Neuronal stem cell (in vitro differentiated cells): ENCODE data around the gene TMEM167A.
"Not testable (repeated sequence)": the region's sequence is repeated elsewhere in the genome, so short reads cannot be mapped to it uniquely, and the experiment has no call there.

ENCODE experiments used
- DNase-seq: peaks from one replicate; pipeline ENCODE4 v3.0.0-alpha.2; 2013; ENCODE audit warnings: low spot score
- H2AFZ ChIP-seq: one replicate; pipeline ENCODE4 v1.6.1; 2013; ENCODE audit warnings: mild to moderate bottlenecking, low read length, inconsistent platforms
- H2AK5ac ChIP-seq: 2 replicates; pipeline ENCODE4 v1.6.1; 2013; ENCODE audit warnings: low read depth, mild to moderate bottlenecking, inconsistent platforms, low read length, moderate library complexity, mixed read lengths
- H2BK120ac ChIP-seq: 2 replicates; pipeline ENCODE4 v1.6.1; 2013; ENCODE audit warnings: low read depth, mild to moderate bottlenecking, inconsistent platforms, low read length, moderate library complexity, mixed read lengths
- H2BK12ac ChIP-seq: one replicate; pipeline ENCODE4 v1.6.1; 2013; ENCODE audit warnings: low read length, inconsistent platforms
- H2BK15ac ChIP-seq: 2 replicates; pipeline ENCODE4 v1.6.1; 2013; ENCODE audit warnings: mild to moderate bottlenecking, low read length, inconsistent platforms, mixed read lengths
- H2BK5ac ChIP-seq: one replicate; pipeline ENCODE4 v1.6.1; 2013; ENCODE audit warnings: inconsistent platforms, mild to moderate bottlenecking, low read length, moderate library complexity
- H3K14ac ChIP-seq: one replicate; pipeline ENCODE4 v1.6.1; 2013; ENCODE audit warnings: low read length, inconsistent platforms
- H3K18ac ChIP-seq: 2 replicates; pipeline ENCODE4 v1.6.1; 2013; ENCODE audit warnings: low read length, inconsistent platforms
- H3K23ac ChIP-seq: 2 replicates; pipeline ENCODE4 v1.6.1; 2013; ENCODE audit warnings: low read depth, mild to moderate bottlenecking, mixed read lengths, low read length, inconsistent platforms; ENCODE audit not compliant: poor library complexity
- H3K27ac ChIP-seq: replicated peaks from 3 replicates; pipeline ENCODE4 v1.5.1; 2013; ENCODE audit warnings: low read length, inconsistent platforms
- H3K27me3 ChIP-seq, 3 experiments: 2 replicates each; pipeline ENCODE4 v1.6.1; 2013; ENCODE audit warnings: low read length in 3 of 3, mild to moderate bottlenecking in 2 of 3, inconsistent platforms in 1 of 3, low read depth in 1 of 3, mixed read lengths in 1 of 3, moderate library complexity in 1 of 3; ENCODE audit not compliant: control insufficient read depth in 3 of 3, insufficient read depth in 3 of 3
- H3K36me3 ChIP-seq, 2 donors: replicated peaks in 1 of 2; 2 replicates each; pipeline ENCODE4 v1.6.1; 2013; ENCODE audit warnings: low read length in 2 of 2; ENCODE audit not compliant: control insufficient read depth in 2 of 2, insufficient read depth in 2 of 2
- H3K4ac ChIP-seq: 2 replicates; pipeline ENCODE4 v1.6.1; 2013; ENCODE audit warnings: inconsistent platforms, mild to moderate bottlenecking, low read length, moderate library complexity
- H3K4me1 ChIP-seq, 2 donors: 1 replicate in 1 of 2; 2 replicates in 1 of 2; pipeline ENCODE4 v1.6.1; 2013; ENCODE audit warnings: low read length in 2 of 2, low read depth in 1 of 2; ENCODE audit not compliant: control insufficient read depth in 2 of 2, insufficient read depth in 1 of 2
- H3K4me2 ChIP-seq: one replicate; pipeline ENCODE4 v1.6.1; 2013; ENCODE audit warnings: mild to moderate bottlenecking, low read length, inconsistent platforms; ENCODE audit not compliant: insufficient read depth, poor library complexity, severe bottlenecking
- H3K4me3 ChIP-seq, 2 donors: 2 replicates each; pipeline ENCODE4 v1.5.1; 2013; ENCODE audit warnings: low read length in 2 of 2, mild to moderate bottlenecking in 2 of 2, inconsistent platforms in 1 of 2, moderate library complexity in 1 of 2
- H3K79me1 ChIP-seq: one replicate; pipeline ENCODE4 v1.6.1; 2013; ENCODE audit warnings: low read depth, mild to moderate bottlenecking, inconsistent platforms, low read length, moderate library complexity
- H3K9ac ChIP-seq: one replicate; pipeline ENCODE4 v1.6.1; 2013; ENCODE audit warnings: mild to moderate bottlenecking, low read depth, low read length, inconsistent platforms; ENCODE audit not compliant: poor library complexity
- H3K9me3 ChIP-seq, 2 donors: replicated peaks in 1 of 2; 2 replicates each; pipeline versions ENCODE3 to v1.6.1; 2013; ENCODE audit warnings: low read length in 2 of 2, mild to moderate bottlenecking in 2 of 2, inconsistent platforms in 1 of 2, low read depth in 1 of 2, mixed read lengths in 1 of 2, moderate library complexity in 1 of 2; ENCODE audit not compliant: control insufficient read depth in 2 of 2, insufficient read depth in 1 of 2
- H4K8ac ChIP-seq: one replicate; pipeline ENCODE4 v1.6.1; 2013; ENCODE audit warnings: low read depth, mild to moderate bottlenecking, inconsistent platforms, low read length, moderate library complexity
- H4K91ac ChIP-seq: one replicate; pipeline ENCODE4 v1.6.1; 2013; ENCODE audit warnings: low read length, low read depth, mild to moderate bottlenecking, inconsistent platforms; ENCODE audit not compliant: poor library complexity
- WGBS, 2 donors: extraction: QIAGEN DNeasy Blood & Tissue Kit; methylation state at CpG; one replicate each; pipeline ENCODE4 v1.1.7; 2013; ENCODE audit warnings: missing lambda C conversion rate in 2 of 2, mixed read lengths in 1 of 2; ENCODE audit not compliant: insufficient read length in 2 of 2, insufficient replicate concordance in 1 of 2; ENCODE audit errors: extremely low coverage in 2 of 2; 5-methylcytosine and 5-hydroxymethylcytosine counted together

TMEM167A gene

DNA sequence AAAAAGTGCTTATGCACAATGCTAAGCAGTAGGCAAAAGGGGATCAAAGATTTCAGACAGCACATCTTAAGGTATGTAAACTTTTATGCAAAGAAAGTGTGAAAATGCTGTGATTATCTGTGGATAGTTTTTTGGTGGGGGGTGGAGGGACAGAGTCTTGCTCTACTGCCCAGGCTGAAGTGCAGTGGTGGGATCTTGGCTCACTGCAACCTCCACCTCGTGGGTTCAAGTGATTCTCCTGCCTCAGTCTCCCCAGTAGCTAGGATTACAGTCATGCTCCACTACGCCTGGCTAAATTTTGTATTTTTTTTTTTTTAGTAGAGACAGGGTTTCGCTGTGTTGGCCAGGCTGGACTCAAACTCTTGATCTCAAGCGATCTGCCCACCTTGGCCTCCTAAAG is 9.8 kb downstream of the TMEM167A start:
- DNase-seq, H2BK120ac ChIP-seq: not testable (repeated sequence)

DNA sequence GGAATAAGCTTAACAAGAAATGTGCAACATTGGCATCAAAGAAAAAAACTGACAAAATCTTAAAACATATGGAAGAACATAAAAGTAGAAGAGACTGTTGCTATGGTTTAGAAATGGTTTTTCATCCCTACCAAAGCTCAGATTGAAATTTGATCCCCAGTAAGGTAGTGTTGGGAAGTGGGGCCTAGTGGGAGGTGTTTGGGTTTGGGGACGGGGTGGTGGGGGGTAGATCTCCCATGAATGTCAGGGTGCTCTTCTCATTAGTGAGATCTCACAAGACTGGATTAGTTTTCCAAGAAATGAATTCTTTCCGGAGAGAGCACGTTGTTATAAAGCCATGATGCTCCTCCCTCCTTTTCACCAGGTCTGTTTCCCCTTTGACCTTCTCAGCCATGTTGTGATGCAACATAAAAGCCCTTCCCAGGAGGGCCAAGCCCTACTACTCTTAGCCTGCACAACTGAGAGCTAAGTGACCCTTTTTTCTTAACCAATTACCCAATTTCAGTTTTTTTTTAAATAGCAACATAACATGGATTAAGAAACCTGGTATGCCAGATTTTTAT is 10.6 kb downstream of the TMEM167A start:
- H2BK15ac ChIP-seq: no peak overlapping the region
- no peak overlapping the region for H3K9ac ChIP-seq
- H2AFZ ChIP-seq: no peak overlapping the region
- H2BK120ac ChIP-seq: no peak overlapping the region
- H3K4me3 ChIP-seq: no peak overlapping the region
- no peak overlapping the region for H3K4me2 ChIP-seq
- no CpG with 5 or more reads among the region's 3 CpGs for WGBS, 2 donors
- H3K4me1 ChIP-seq: peaks cover 2 to 3% of the 10 kb centered on the region in 2 donors
- H3K79me1 ChIP-seq: no peaks in the 10 kb centered on the region
- H2AK5ac ChIP-seq: no peak overlapping the region
- peaks cover 0 to 8% of the 10 kb centered on the region in 2 donors for H3K9me3 ChIP-seq
- H2BK5ac ChIP-seq: no peak overlapping the region
- DNase-seq: peak; percentile 56
- peaks cover 0 to 62% of the 10 kb centered on the region in 2 donors for H3K36me3 ChIP-seq
- H4K91ac ChIP-seq: no peak overlapping the region
- no peak overlapping the region for H3K14ac ChIP-seq
- no peak overlapping the region for H3K4ac ChIP-seq
- no peaks in the 10 kb centered on the region for H3K27me3 ChIP-seq
- no peak overlapping the region for H4K8ac ChIP-seq
- H3K23ac ChIP-seq: no peak overlapping the region
- peak overlapping the region; percentile 63 for H3K27ac ChIP-seq
- no peak overlapping the region for H2BK12ac ChIP-seq
- no peak overlapping the region for H3K18ac ChIP-seq

More for the DNA sequence above, 9.8 kb downstream of the TMEM167A start:
- H2BK5ac ChIP-seq, H3K9ac ChIP-seq, H3K79me1 ChIP-seq, H3K27ac ChIP-seq, H4K91ac ChIP-seq, H3K23ac ChIP-seq, H3K4ac ChIP-seq, H3K27me3 ChIP-seq, H2BK12ac ChIP-seq, H2AFZ ChIP-seq, H2AK5ac ChIP-seq, H3K9me3 ChIP-seq, H3K4me3 ChIP-seq, H3K4me1 ChIP-seq, H2BK15ac ChIP-seq, H3K4me2 ChIP-seq, H3K18ac ChIP-seq, H4K8ac ChIP-seq, H3K14ac ChIP-seq: not testable (repeated sequence)
- H3K36me3 ChIP-seq: peaks cover 0 to 61% of the 10 kb centered on the region in 2 donors
- no CpG with 5 or more reads among the region's 4 CpGs for WGBS, 2 donors

DNA sequence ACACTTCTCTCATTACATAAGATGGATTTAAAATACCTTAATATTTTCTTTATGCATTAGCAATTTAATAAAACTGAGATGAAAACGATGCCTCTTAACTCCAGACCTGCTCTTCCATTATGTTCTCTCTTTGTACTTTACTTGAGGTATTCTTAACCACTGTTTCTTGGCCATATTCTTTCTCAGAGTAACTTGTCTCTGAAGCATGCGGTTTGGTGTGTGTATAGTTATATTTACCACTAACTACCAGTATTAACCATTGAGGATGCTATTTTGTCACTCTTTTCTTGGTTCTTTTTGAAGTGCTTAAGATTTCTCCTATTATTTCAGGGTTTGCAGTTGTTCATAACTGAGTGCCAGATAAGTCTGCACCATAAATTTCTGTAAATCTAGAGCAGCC is 17.9 kb downstream of the TMEM167A start:
- H3K14ac ChIP-seq: no peak overlapping the region
- H4K91ac ChIP-seq: no peak overlapping the region
- H3K36me3 ChIP-seq: peaks cover 4 to 96% of the 10 kb centered on the region in 2 donors
- no peak overlapping the region for H2BK12ac ChIP-seq
- H2BK15ac ChIP-seq: no peak overlapping the region
- H3K9me3 ChIP-seq: no peaks in the 10 kb centered on the region
- H3K18ac ChIP-seq: no peak overlapping the region
- H2BK5ac ChIP-seq: no peak overlapping the region
- no peak overlapping the region for H3K4me3 ChIP-seq
- no peak for DNase-seq
- H3K27me3 ChIP-seq: no peaks in the 10 kb centered on the region
- H3K4me1 ChIP-seq: no peaks in the 10 kb centered on the region
- no CpG with 5 or more reads among the region's 2 CpGs for WGBS, 2 donors
- no peak overlapping the region for H2AFZ ChIP-seq
- no peaks in the 10 kb centered on the region for H3K79me1 ChIP-seq
- no peak overlapping the region for H4K8ac ChIP-seq
- H3K4ac ChIP-seq: no peak overlapping the region
- no peak overlapping the region for H2AK5ac ChIP-seq
- no peak overlapping the region for H3K23ac ChIP-seq
- no peak overlapping the region for H3K9ac ChIP-seq
- H2BK120ac ChIP-seq: no peak overlapping the region
- no peak overlapping the region for H3K27ac ChIP-seq
- no peak overlapping the region for H3K4me2 ChIP-seq

DNA sequence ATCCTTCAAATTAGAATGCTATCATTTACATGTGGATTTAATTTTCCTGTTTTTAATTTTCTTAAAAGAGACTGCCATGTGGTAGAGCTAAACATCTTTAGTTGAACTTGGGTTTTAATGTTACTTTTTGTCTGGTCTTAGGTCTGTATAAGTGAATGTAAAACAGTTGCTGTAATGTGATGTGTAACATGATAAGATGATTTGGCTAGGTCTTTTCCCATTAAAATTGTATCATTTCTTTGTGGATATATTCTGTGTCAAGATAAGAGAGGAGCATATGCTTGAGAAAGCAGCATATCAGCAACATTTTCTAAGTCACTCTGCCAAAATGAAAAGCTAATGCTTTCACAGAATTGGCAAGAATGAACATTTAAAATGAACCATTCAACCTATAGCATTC is 18.5 kb downstream of the TMEM167A start:
- Histone ChIP-seq H3K4ac (no peak overlapping the region), H2BK12ac (no peak overlapping the region), H3K27ac (no peak overlapping the region), H4K91ac (no peak overlapping the region), H3K23ac (no peak overlapping the region), H3K4me2 (no peak overlapping the region), H4K8ac (no peak overlapping the region), H3K9me3 (no peaks in the 10 kb centered on the region), H3K4me3 (no peak overlapping the region), H3K4me1 (no peaks in the 10 kb centered on the region), H3K18ac (no peak overlapping the region), H2BK120ac (no peak overlapping the region), H3K79me1 (no peaks in the 10 kb centered on the region), H3K9ac (no peak overlapping the region), H2AK5ac (no peak overlapping the region), H2AFZ (no peak overlapping the region), H3K14ac (no peak overlapping the region), H3K36me3 (peaks cover 4 to 96% of the 10 kb centered on the region in 2 donors), H3K27me3 (no peaks in the 10 kb centered on the region), H2BK5ac (no peak overlapping the region), H2BK15ac (no peak overlapping the region)
- no peak for DNase-seq
